Endothelial cell of umbilical vein (primary cell): ENCODE results near the gene PCDHGA10. TPM values are rescaled to one million over a fixed set of nuclear protein-coding genes. Genes with fewer than 3 reads are reported as not detected.

Source experiments
- BruUV-seq: library from RNA; stranded (reverse); fragments of 400-500 nt; replicated peaks from 2 replicates; lab custom pipeline; 2021; lab: Mats Ljungman, UMichigan
- CTCF ChIA-PET: fragments of 300-600, 350-600 bp; sonication (Branson Sonifier 250); formaldehyde crosslinking; loops from one replicate; lab custom pipeline; 2021; ENCODE audit warnings: antibody characterized with exemption, inconsistent platforms; lab: Charles Lee
- POLR2A ChIA-PET: fragments of 300-600, 350-600 bp; sonication (Branson Sonifier 250); formaldehyde crosslinking; loops from one replicate; lab custom pipeline; 2021; ENCODE audit warnings: antibody characterized with exemption, inconsistent platforms; lab: Charles Lee
- DNase-seq: peaks from one replicate; pipeline ENCODE4 v3.0.0-alpha.2; 2011; ENCODE audit warnings: low read depth, low spot score
- FAIRE-seq: peaks from 2 replicates; lab custom pipeline; 2011; peaks lifted over from hg19 to GRCh38; lab: Jason Lieb, UNC
- H2AFZ ChIP-seq: 2 replicates; pipeline ENCODE4 v1.6.0; 2012; ENCODE audit warnings: low read depth, low read length, control low read depth, inconsistent platforms
- H3K27ac ChIP-seq: 2 replicates; pipeline ENCODE4 v1.5.1; 2011; ENCODE audit warnings: low read depth, mild to moderate bottlenecking, control low read depth, low read length, moderate library complexity; ENCODE audit not compliant: insufficient read depth
- H3K27me3 ChIP-seq, 2 experiments: 2 replicates each; pipeline versions ENCODE4 v1.6.0 to v1.6.1; 2011; ENCODE audit warnings: low read length in 2 of 2, mixed read lengths in 1 of 2; ENCODE audit not compliant: control insufficient read depth in 2 of 2, insufficient read depth in 2 of 2
- H3K36me3 ChIP-seq, 2 experiments: 2 replicates in 1 of 2; 3 replicates in 1 of 2; pipeline ENCODE4 v1.5.1; 2011; ENCODE audit warnings: low read length in 2 of 2, mild to moderate bottlenecking in 1 of 2, moderate library complexity in 1 of 2; ENCODE audit not compliant: control insufficient read depth in 2 of 2, insufficient read depth in 2 of 2; ENCODE audit errors: extremely low read depth in 1 of 2
- H3K4me1 ChIP-seq: 3 replicates; pipeline ENCODE4 v1.5.1; 2011; ENCODE audit warnings: mild to moderate bottlenecking, low read length; ENCODE audit not compliant: control insufficient read depth, insufficient read depth; ENCODE audit errors: extremely low read depth
- H3K4me2 ChIP-seq: 2 replicates; pipeline ENCODE4 v1.6.1; 2011; ENCODE audit warnings: low read length, control low read depth, mixed read lengths; ENCODE audit not compliant: insufficient read depth
- H3K4me3 ChIP-seq, 3 experiments: fragments of 200-600 bp in 1 of 3; sonication (generic), shearing (Covaris generic) in 1 of 3; replicated peaks in 1 of 3; 2 replicates each; pipeline ENCODE4 v1.5.1; 2011 to 2016; ENCODE audit warnings: control low read depth in 3 of 3, low read length in 3 of 3, mild to moderate bottlenecking in 2 of 3, inconsistent platforms in 1 of 3, low read depth in 1 of 3, moderate library complexity in 1 of 3; ENCODE audit not compliant: insufficient read depth in 1 of 3
- H3K79me2 ChIP-seq: 2 replicates; pipeline ENCODE4 v1.6.0; 2012; ENCODE audit warnings: low read length, inconsistent platforms; ENCODE audit not compliant: control insufficient read depth, insufficient read depth
- H3K9ac ChIP-seq: replicated peaks from 2 replicates; pipeline ENCODE3; 2011; ENCODE audit warnings: low read length, control low read depth; ENCODE audit not compliant: insufficient read depth; ENCODE audit errors: extremely low read depth
- H3K9me1 ChIP-seq: replicated peaks from 3 replicates; pipeline ENCODE4 v1.6.0; 2011; ENCODE audit warnings: mild to moderate bottlenecking, low read length; ENCODE audit not compliant: control insufficient read depth, insufficient read depth; ENCODE audit errors: extremely low read depth
- H3K9me3 ChIP-seq: replicated peaks from 2 replicates; pipeline ENCODE4 v1.5.1; 2012; ENCODE audit warnings: low read length, inconsistent platforms; ENCODE audit not compliant: control insufficient read depth, insufficient read depth
- H4K20me1 ChIP-seq: replicated peaks from 2 replicates; pipeline ENCODE3; 2011; ENCODE audit warnings: mild to moderate bottlenecking, low read length; ENCODE audit not compliant: control insufficient read depth, insufficient read depth; ENCODE audit errors: extremely low read depth
- EZH2 ChIP-seq: IDR thresholded peaks from 2 replicates; pipeline ENCODE4 v1.6.1; 2012; ENCODE audit warnings: borderline replicate concordance, low read depth, mild to moderate bottlenecking, moderate library complexity, low read length, inconsistent platforms; ENCODE audit not compliant: severe bottlenecking
- FOS ChIP-seq: IDR thresholded peaks from 2 replicates; pipeline ENCODE4 v1.6.1; 2011; ENCODE audit warnings: mild to moderate bottlenecking, low read length, moderate library complexity, borderline replicate concordance; ENCODE audit not compliant: insufficient read depth
- GATA2 ChIP-seq: IDR thresholded peaks from 2 replicates; pipeline ENCODE4 v1.7.0; 2011; ENCODE audit warnings: low read depth, mild to moderate bottlenecking, moderate library complexity, mixed read lengths, low read length; ENCODE audit not compliant: insufficient read length, insufficient read depth
- JUN ChIP-seq: IDR thresholded peaks from 2 replicates; pipeline ENCODE4 v1.6.1; 2011; ENCODE audit warnings: borderline replicate concordance, low read depth; ENCODE audit not compliant: insufficient read length, insufficient read depth
- MYC ChIP-seq: IDR thresholded peaks from one replicate; pipeline ENCODE4 v1.6.1; 2011; ENCODE audit warnings: mild to moderate bottlenecking, low read depth, low read length
- POLR2A ChIP-seq: IDR thresholded peaks from 2 replicates; pipeline ENCODE4 v1.6.1; 2012; ENCODE audit warnings: low read depth, mild to moderate bottlenecking, control low read depth, low read length
- POLR2AphosphoS5 ChIP-seq: IDR thresholded peaks from 2 replicates; pipeline ENCODE4 v1.6.1; 2012; ENCODE audit warnings: low read depth, mild to moderate bottlenecking, control low read depth, low read length, moderate library complexity; ENCODE audit not compliant: insufficient read depth
- dilution Hi-C: fragments of 300-500 bp; cut with MboI; formaldehyde crosslinking; loops from one replicate; pipeline ENCODE4 v1.15.0; 2019; ENCODE audit warnings: low sequenced_read_pairs; ENCODE audit not compliant: extremely low pct_ligation_motif_present
- intact Hi-C: fragments of 100-400 bp; cut with micrococcal nuclease; formaldehyde crosslinking; loops from one replicate; pipeline ENCODE4 v1.10.0; 2022
- polyA plus RNA-seq, 4 experiments: library from polyadenylated mRNA; depleted of rRNA in 3 of 4; stranded (reverse) in 3 of 4; unstranded in 1 of 4; fragments of >200 nt; gene quantifications; 2 replicates each; pipeline versions ENCODE4 v1.2.1 to v1.2.3, GENCODE V29; 2011 to 2012; ENCODE audit warnings: missing spikeins in 1 of 4
- total RNA-seq: library from RNA; stranded (reverse); gene quantifications from 2 replicates; pipeline ENCODE4 v1.2.3, GENCODE V29; 2021
- TF ChIP-seq, protein P1 (sequence below), 2 donors: IDR thresholded peaks; 1 replicate in 1 of 2; 2 replicates in 1 of 2; pipeline ENCODE4 v1.5.1; 2011; ENCODE audit warnings: low read length in 2 of 2, mild to moderate bottlenecking in 2 of 2, moderate library complexity in 2 of 2, control low read depth in 1 of 2, inconsistent platforms in 1 of 2, low read depth in 1 of 2; ENCODE audit not compliant: insufficient read depth in 1 of 2; ENCODE audit errors: extremely low read depth in 1 of 2
- TF ChIP-seq, protein P2 (sequence below): IDR thresholded peaks from 2 replicates; pipeline ENCODE4 v1.6.1; 2011; ENCODE audit not compliant: insufficient read depth, insufficient read length

Gene PCDHGA10
- total and polyA plus RNA-seq, 2 donors (not counting 3 experiments of a cell fraction or from before 2014, with no cell fraction given), result 3.6 to 4.4 TPM

DNA sequence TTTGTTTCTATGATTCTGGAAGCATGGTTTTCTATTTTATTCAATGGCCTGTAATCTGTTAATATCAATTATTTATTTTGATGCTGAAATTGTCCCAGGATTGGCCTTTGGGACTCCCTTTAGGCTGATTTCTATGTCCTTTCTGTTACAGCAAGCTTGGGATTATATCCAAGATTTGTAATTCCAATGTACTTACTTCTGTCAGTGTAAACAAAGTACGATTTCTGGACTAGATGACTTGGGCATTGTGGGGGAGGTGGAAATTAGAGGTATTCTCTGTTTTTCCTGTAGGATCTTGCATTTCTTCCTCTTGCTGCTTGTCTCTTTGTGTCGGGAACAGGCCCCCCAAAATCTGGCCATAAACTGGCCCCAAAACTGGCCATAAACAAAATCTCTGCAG, 21.2 kb downstream of the PCDHGA10 start:
- Histone ChIP-seq H3K9me3 (no peaks in the 10 kb centered on the region), H2AFZ (no peak overlapping the region), H3K4me3 (no peak overlapping the region), H3K27ac (no peak overlapping the region), H3K9ac (no peak overlapping the region), H3K79me2 (no peaks in the 10 kb centered on the region), H3K4me2 (no peak overlapping the region), H3K36me3 (no peaks in the 10 kb centered on the region), H3K9me1 (no peaks in the 10 kb centered on the region), H3K4me1 (peaks cover 17% of the 10 kb centered on the region), H3K27me3 (peaks cover 15 to 20% of the 10 kb centered on the region in 2 experiments), H4K20me1 (no peaks in the 10 kb centered on the region)
- intact Hi-C loops, result no loop called here
- no peak for TF ChIP-seq JUN
- no peak for TF ChIP-seq GATA2
- TF ChIP-seq, protein P1, sequence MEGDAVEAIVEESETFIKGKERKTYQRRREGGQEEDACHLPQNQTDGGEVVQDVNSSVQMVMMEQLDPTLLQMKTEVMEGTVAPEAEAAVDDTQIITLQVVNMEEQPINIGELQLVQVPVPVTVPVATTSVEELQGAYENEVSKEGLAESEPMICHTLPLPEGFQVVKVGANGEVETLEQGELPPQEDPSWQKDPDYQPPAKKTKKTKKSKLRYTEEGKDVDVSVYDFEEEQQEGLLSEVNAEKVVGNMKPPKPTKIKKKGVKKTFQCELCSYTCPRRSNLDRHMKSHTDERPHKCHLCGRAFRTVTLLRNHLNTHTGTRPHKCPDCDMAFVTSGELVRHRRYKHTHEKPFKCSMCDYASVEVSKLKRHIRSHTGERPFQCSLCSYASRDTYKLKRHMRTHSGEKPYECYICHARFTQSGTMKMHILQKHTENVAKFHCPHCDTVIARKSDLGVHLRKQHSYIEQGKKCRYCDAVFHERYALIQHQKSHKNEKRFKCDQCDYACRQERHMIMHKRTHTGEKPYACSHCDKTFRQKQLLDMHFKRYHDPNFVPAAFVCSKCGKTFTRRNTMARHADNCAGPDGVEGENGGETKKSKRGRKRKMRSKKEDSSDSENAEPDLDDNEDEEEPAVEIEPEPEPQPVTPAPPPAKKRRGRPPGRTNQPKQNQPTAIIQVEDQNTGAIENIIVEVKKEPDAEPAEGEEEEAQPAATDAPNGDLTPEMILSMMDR (IDR thresholded peaks at IDR 0.05; ENCODE audit: extremely low read depth in 1 of 2, insufficient read depth in 1 of 2, low read depth in 1 of 2, low read length in 2 of 2), result no peak
- no peak for TF ChIP-seq EZH2
- TF ChIP-seq, protein P2, sequence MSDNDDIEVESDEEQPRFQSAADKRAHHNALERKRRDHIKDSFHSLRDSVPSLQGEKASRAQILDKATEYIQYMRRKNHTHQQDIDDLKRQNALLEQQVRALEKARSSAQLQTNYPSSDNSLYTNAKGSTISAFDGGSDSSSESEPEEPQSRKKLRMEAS, result no peak
- no peak for TF ChIP-seq FOS
- no peak for TF ChIP-seq POLR2A
- no peak for TF ChIP-seq MYC
- TF ChIP-seq POLR2AphosphoS5, result no peak
- FAIRE-seq (no peak), DNase-seq (no peak)
- ChIA-PET POLR2A (no interaction called here), CTCF (interaction anchor here (1.0 to 6.8 kb wide), 3 partner anchors 13 to 77 kb away, joined by 3 to 158 read pairs (median 4); partner anchors contain the start of genes PCDHGA11 and PCDHGC3)
- dilution Hi-C loops, result no loop called here
- BruUV-seq, result no TSS peak
